ENCODE measurements around the gene TOLLIP.

- TF ChIP-seq, protein P1, sequence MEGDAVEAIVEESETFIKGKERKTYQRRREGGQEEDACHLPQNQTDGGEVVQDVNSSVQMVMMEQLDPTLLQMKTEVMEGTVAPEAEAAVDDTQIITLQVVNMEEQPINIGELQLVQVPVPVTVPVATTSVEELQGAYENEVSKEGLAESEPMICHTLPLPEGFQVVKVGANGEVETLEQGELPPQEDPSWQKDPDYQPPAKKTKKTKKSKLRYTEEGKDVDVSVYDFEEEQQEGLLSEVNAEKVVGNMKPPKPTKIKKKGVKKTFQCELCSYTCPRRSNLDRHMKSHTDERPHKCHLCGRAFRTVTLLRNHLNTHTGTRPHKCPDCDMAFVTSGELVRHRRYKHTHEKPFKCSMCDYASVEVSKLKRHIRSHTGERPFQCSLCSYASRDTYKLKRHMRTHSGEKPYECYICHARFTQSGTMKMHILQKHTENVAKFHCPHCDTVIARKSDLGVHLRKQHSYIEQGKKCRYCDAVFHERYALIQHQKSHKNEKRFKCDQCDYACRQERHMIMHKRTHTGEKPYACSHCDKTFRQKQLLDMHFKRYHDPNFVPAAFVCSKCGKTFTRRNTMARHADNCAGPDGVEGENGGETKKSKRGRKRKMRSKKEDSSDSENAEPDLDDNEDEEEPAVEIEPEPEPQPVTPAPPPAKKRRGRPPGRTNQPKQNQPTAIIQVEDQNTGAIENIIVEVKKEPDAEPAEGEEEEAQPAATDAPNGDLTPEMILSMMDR (IDR thresholded peaks at IDR 0.05 in 4 of 5, conservative IDR thresholded peaks at IDR 0.05 in 1 of 5) = no peak
- no peak for TF ChIP-seq POLR2A (IDR thresholded peaks at IDR 0.05)
Measured at GRCh38 chr11:1254086-1254648, 55.3 kb downstream of the TOLLIP start.
